GM23338 (cell line): ENCODE measurements around the gene MDH1. TPM values are rescaled to one million over a fixed set of nuclear protein-coding genes. Genes with fewer than 3 reads are reported as not detected.

Experiments used
- ATAC-seq: fragments of 200-7000 bp; cut with Tn5 transposase; 3 replicates; pipeline ENCODE4 v1.9.1; 2020
- DNase-seq: peaks from one replicate; pipeline ENCODE4 v3.0.0-alpha.2; 2015; ENCODE audit warnings: low spot score
- H2AFZ ChIP-seq: fragments of 200-600 bp; sonication (generic); 2 replicates; pipeline ENCODE4 v1.8.0; 2016; ENCODE audit warnings: antibody characterized with exemption, mild to moderate bottlenecking, moderate library complexity
- H3F3A ChIP-seq: fragments of 200-600 bp; sonication (generic); replicated peaks from 2 replicates; pipeline ENCODE4 v1.8.0; 2017; ENCODE audit warnings: antibody characterized with exemption, mixed run types, low read depth
- H3K27ac ChIP-seq: fragments of 200-600 bp; sonication (generic); 2 replicates; pipeline ENCODE4 v1.6.1; 2016; ENCODE audit warnings: low read depth
- H3K27me3 ChIP-seq: fragments of 200-600 bp; sonication (generic); 2 replicates; pipeline ENCODE4 v1.8.0; 2016; ENCODE audit warnings: mild to moderate bottlenecking, mixed run types, moderate library complexity; ENCODE audit not compliant: insufficient read depth
- H3K36me3 ChIP-seq: fragments of 200-600 bp; sonication (generic); 2 replicates; pipeline ENCODE4 v1.8.0; 2016; ENCODE audit warnings: mild to moderate bottlenecking; ENCODE audit not compliant: insufficient read depth
- H3K4me1 ChIP-seq: fragments of 200-600 bp; sonication (generic); 2 replicates; pipeline ENCODE4 v1.8.0; 2016; ENCODE audit warnings: mild to moderate bottlenecking, moderate library complexity; ENCODE audit not compliant: insufficient read depth
- H3K4me2 ChIP-seq: fragments of 200-600 bp; sonication (generic); 2 replicates; pipeline ENCODE4 v1.7.1; 2017; ENCODE audit warnings: mixed run types
- H3K4me3 ChIP-seq: fragments of 200-600 bp; sonication (generic); 2 replicates; pipeline ENCODE4 v1.6.1; 2016; ENCODE audit warnings: mixed run types
- H3K79me2 ChIP-seq: fragments of 200-600 bp; sonication (generic); replicated peaks from 2 replicates; pipeline ENCODE4 v1.8.0; 2017; ENCODE audit warnings: mild to moderate bottlenecking; ENCODE audit not compliant: insufficient read depth
- H3K9me2 ChIP-seq: fragments of 200-600 bp; sonication (generic); 2 replicates; pipeline ENCODE4 v1.8.0; 2017; ENCODE audit not compliant: insufficient read depth
- H4K20me1 ChIP-seq: fragments of 200-600 bp; sonication (generic); replicated peaks from 2 replicates; pipeline ENCODE4 v1.8.0; 2017; ENCODE audit warnings: mild to moderate bottlenecking; ENCODE audit not compliant: insufficient read depth
- H3K27ac Mint-ChIP-seq: 2 replicates; pipeline ENCODE4 v1.8.0; 2020; ENCODE audit warnings: inconsistent platforms, mild to moderate bottlenecking, moderate library complexity, mixed read lengths
- H3K27me3 Mint-ChIP-seq: 3 replicates; pipeline ENCODE4 v1.8.0; 2022; ENCODE audit warnings: low read depth, mild to moderate bottlenecking, moderate library complexity, mixed read lengths, inconsistent platforms; ENCODE audit not compliant: insufficient read depth, poor library complexity
- H3K36me3 Mint-ChIP-seq: 3 replicates; pipeline ENCODE4 v1.8.0; 2021; ENCODE audit warnings: low read depth, mild to moderate bottlenecking, inconsistent platforms, moderate library complexity, mixed read lengths
- H3K4me1 Mint-ChIP-seq: 3 replicates; pipeline ENCODE4 v1.8.0; 2020; ENCODE audit warnings: mild to moderate bottlenecking, inconsistent platforms, mixed read lengths
- H3K4me3 Mint-ChIP-seq: 3 replicates; pipeline ENCODE4 v1.8.0; 2021; ENCODE audit warnings: moderate library complexity, mild to moderate bottlenecking, inconsistent platforms, mixed read lengths
- H3K9me3 Mint-ChIP-seq: 3 replicates; pipeline ENCODE4 v1.8.0; 2020; ENCODE audit warnings: moderate library complexity, mild to moderate bottlenecking, inconsistent platforms, mixed read lengths
- EZH2phosphoT487 ChIP-seq: fragments of 200-600 bp; sonication (generic); IDR thresholded peaks from one replicate; pipeline ENCODE4 v1.8.1; 2018; ENCODE audit warnings: antibody characterized with exemption; ENCODE audit not compliant: unreplicated experiment
- NANOG ChIP-seq: IDR thresholded peaks from 2 replicates; pipeline ENCODE4 v1.6.1; 2016; ENCODE audit warnings: antibody characterized with exemption, borderline replicate concordance
- POLR2AphosphoS5 ChIP-seq: IDR thresholded peaks from 2 replicates; pipeline ENCODE4 v1.6.1; 2016; ENCODE audit warnings: antibody characterized with exemption, low read depth
- STAT1 ChIP-seq: IDR thresholded peaks from one replicate; pipeline ENCODE4 v1.6.1; 2016; ENCODE audit warnings: antibody characterized with exemption; ENCODE audit not compliant: unreplicated experiment
- ZNF114 ChIP-seq: fragments of 250-450 bp; sonication (Bioruptor Pico); IDR thresholded peaks from 2 replicates; pipeline ENCODE4 v1.5.0; 2020; ENCODE audit warnings: mild to moderate bottlenecking, moderate library complexity
- ZNF331 ChIP-seq: fragments of 250-450 bp; sonication (Bioruptor Pico); IDR thresholded peaks from 2 replicates; pipeline ENCODE4 v1.5.0; 2020; ENCODE audit warnings: low read depth, mild to moderate bottlenecking, moderate library complexity
- polyA plus RNA-seq: library from polyadenylated mRNA; unstranded; fragments of >200 nt; fragmentation: Nextera tagmentation; extraction: Ambion mirVana; gene quantifications from 2 replicates; pipeline ENCODE4 v1.2.1, GENCODE V29; 2016
- total RNA-seq: library from RNA; depleted of rRNA; stranded (reverse); fragments of >200 nt; shearing (Covaris generic); gene quantifications from 2 replicates; pipeline ENCODE4 v1.2.3, GENCODE V29; 2014
- TF ChIP-seq, protein P1 (sequence below): IDR thresholded peaks from 2 replicates; pipeline ENCODE4 v1.6.1; 2016; ENCODE audit warnings: antibody characterized with exemption
- TF ChIP-seq, protein P2 (sequence below): IDR thresholded peaks from one replicate; pipeline ENCODE4 v1.6.1; 2018; ENCODE audit warnings: antibody characterized with exemption; ENCODE audit not compliant: unreplicated experiment
- TF ChIP-seq, protein P3 (sequence below), 2 experiments: fragments of 200-600 bp in 1 of 2; sonication (generic) in 1 of 2; conservative IDR thresholded peaks; 2 replicates each; pipeline versions ENCODE4 v1.5.1 to v1.6.1; 2016 to 2017; ENCODE audit warnings: antibody characterized with exemption in 2 of 2, low read depth in 2 of 2, mild to moderate bottlenecking in 2 of 2, moderate library complexity in 1 of 2

MDH1 gene
- total and polyA plus RNA-seq, 2 experiments from 2014 or later: 275 to 503 TPM

DNA sequence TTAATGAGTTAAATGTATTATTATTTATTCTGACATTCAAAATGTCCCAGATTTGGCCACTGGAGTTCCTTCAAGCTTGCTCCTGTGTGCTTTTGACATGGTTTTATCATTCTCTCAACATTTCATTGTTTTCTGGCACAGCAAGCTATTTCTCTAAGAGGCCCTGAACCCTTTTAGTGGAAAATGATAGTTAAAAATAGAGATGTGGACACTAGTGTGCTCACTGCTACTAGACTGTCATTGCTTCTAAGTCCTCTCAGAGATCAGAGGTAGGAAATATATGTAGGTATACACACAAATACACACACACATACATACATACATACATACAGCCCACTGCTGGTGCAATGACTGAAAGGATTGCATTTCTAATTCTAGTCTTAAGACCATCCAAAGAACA, 26.0 kb upstream of the MDH1 start:
- Histone ChIP-seq H3K9me2 (no peaks in the 10 kb centered on the region; the same call in 1 of the 2 replicates), H3K4me2 (no peak overlapping the region), H3F3A (no peaks in the 10 kb centered on the region), H2AFZ (no peak overlapping the region), H3K27ac (no peak overlapping the region), H3K36me3 (no peaks in the 10 kb centered on the region), H3K79me2 (peaks cover 14% of the 10 kb centered on the region), H3K4me3 (no peak overlapping the region), H4K20me1 (no peaks in the 10 kb centered on the region), H3K27me3 (no peaks in the 10 kb centered on the region), H3K4me1 (0 out of 2 replicates have a peak, but pooled peaks cover 5% of the 10 kb centered on the region)
- Mint-ChIP-seq H3K36me3 (peaks cover 63% of the 10 kb centered on the region), H3K9me3 (peaks cover 49% of the 10 kb centered on the region), H3K4me1 (peaks cover 15% of the 10 kb centered on the region), H3K4me3 (no peak overlapping the region), H3K27ac (no peak overlapping the region), H3K27me3 (peaks cover 10% of the 10 kb centered on the region)
- DNase-seq: no peak
- TF ChIP-seq ZNF331 (CRISPR knock-in tag) (no peak), NANOG (no peak), EZH2phosphoT487 (no peak), ZNF114 (CRISPR knock-in tag) (no peak), POLR2AphosphoS5 (no peak), STAT1 (no peak)
- TF ChIP-seq, protein P1, sequence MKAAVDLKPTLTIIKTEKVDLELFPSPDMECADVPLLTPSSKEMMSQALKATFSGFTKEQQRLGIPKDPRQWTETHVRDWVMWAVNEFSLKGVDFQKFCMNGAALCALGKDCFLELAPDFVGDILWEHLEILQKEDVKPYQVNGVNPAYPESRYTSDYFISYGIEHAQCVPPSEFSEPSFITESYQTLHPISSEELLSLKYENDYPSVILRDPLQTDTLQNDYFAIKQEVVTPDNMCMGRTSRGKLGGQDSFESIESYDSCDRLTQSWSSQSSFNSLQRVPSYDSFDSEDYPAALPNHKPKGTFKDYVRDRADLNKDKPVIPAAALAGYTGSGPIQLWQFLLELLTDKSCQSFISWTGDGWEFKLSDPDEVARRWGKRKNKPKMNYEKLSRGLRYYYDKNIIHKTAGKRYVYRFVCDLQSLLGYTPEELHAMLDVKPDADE: no peak
- TF ChIP-seq, protein P2, sequence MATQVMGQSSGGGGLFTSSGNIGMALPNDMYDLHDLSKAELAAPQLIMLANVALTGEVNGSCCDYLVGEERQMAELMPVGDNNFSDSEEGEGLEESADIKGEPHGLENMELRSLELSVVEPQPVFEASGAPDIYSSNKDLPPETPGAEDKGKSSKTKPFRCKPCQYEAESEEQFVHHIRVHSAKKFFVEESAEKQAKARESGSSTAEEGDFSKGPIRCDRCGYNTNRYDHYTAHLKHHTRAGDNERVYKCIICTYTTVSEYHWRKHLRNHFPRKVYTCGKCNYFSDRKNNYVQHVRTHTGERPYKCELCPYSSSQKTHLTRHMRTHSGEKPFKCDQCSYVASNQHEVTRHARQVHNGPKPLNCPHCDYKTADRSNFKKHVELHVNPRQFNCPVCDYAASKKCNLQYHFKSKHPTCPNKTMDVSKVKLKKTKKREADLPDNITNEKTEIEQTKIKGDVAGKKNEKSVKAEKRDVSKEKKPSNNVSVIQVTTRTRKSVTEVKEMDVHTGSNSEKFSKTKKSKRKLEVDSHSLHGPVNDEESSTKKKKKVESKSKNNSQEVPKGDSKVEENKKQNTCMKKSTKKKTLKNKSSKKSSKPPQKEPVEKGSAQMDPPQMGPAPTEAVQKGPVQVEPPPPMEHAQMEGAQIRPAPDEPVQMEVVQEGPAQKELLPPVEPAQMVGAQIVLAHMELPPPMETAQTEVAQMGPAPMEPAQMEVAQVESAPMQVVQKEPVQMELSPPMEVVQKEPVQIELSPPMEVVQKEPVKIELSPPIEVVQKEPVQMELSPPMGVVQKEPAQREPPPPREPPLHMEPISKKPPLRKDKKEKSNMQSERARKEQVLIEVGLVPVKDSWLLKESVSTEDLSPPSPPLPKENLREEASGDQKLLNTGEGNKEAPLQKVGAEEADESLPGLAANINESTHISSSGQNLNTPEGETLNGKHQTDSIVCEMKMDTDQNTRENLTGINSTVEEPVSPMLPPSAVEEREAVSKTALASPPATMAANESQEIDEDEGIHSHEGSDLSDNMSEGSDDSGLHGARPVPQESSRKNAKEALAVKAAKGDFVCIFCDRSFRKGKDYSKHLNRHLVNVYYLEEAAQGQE: no peak
- TF ChIP-seq, protein P3, sequence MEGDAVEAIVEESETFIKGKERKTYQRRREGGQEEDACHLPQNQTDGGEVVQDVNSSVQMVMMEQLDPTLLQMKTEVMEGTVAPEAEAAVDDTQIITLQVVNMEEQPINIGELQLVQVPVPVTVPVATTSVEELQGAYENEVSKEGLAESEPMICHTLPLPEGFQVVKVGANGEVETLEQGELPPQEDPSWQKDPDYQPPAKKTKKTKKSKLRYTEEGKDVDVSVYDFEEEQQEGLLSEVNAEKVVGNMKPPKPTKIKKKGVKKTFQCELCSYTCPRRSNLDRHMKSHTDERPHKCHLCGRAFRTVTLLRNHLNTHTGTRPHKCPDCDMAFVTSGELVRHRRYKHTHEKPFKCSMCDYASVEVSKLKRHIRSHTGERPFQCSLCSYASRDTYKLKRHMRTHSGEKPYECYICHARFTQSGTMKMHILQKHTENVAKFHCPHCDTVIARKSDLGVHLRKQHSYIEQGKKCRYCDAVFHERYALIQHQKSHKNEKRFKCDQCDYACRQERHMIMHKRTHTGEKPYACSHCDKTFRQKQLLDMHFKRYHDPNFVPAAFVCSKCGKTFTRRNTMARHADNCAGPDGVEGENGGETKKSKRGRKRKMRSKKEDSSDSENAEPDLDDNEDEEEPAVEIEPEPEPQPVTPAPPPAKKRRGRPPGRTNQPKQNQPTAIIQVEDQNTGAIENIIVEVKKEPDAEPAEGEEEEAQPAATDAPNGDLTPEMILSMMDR (conservative IDR thresholded peaks at IDR 0.05; ENCODE audit: low read depth in 2 of 2): no peak
- ATAC-seq: no peak

DNA sequence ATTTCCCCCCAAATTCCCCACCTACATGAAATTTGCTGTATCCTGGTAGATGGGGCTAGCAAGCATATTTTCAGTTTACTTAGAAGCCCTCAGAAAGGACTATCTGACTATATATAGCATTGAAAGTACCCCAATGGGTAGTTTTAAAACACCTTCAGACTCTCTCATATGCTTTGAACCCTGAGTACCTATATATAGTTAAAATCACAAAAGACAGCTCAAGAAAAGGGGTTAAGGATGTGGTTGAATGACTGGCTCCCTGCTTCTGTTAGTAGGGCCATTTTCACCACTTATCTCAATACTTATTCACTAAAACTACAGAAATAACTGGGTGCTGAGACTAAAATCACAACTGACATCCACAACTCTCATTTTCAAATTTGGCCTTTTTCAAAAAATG, 19.0 kb upstream of the MDH1 start:
- Mint-ChIP-seq H3K27me3 (peaks cover 4% of the 10 kb centered on the region), H3K27ac (no peak overlapping the region), H3K4me3 (no peak overlapping the region), H3K36me3 (peaks cover 45% of the 10 kb centered on the region), H3K9me3 (peaks cover 29% of the 10 kb centered on the region), H3K4me1 (peaks cover 36% of the 10 kb centered on the region)
- no peak overlapping the region for H3K4me2 ChIP-seq
- ATAC-seq (no peak), DNase-seq (no peak)
- no peaks in the 10 kb centered on the region for H4K20me1 ChIP-seq
- no peak overlapping the region for H3K27ac ChIP-seq
- no peaks in the 10 kb centered on the region for H3K4me1 ChIP-seq
- TF ChIP-seq ZNF114 (CRISPR knock-in tag): no peak
- TF ChIP-seq, protein P1: no peak
- no peaks in the 10 kb centered on the region for H3K27me3 ChIP-seq
- no peaks in the 10 kb centered on the region for H3F3A ChIP-seq
- H3K36me3 ChIP-seq: no peaks in the 10 kb centered on the region
- peaks cover 16% of the 10 kb centered on the region for H3K79me2 ChIP-seq
- no peak overlapping the region for H3K4me3 ChIP-seq
- H3K9me2 ChIP-seq: no peaks in the 10 kb centered on the region
- H2AFZ ChIP-seq: no peak overlapping the region
